Fibroblast of lung (primary cell): ENCODE measurements around the gene MAPKAPK3.

Experiments
- CTCF ChIP-seq, 2 donors: IDR thresholded peaks in 1 of 2; conservative IDR thresholded peaks in 1 of 2; 1 replicate in 1 of 2; 2 replicates in 1 of 2; pipeline ENCODE4 v1.5.1; 2011 to 2012; ENCODE audit warnings: low read length in 2 of 2, control low read depth in 1 of 2, inconsistent platforms in 1 of 2, low read depth in 1 of 2, mild to moderate bottlenecking in 1 of 2
- EZH2 ChIP-seq: IDR thresholded peaks from 2 replicates; pipeline ENCODE4 v1.5.1; 2012; ENCODE audit warnings: low read length, control low read depth, mild to moderate bottlenecking; ENCODE audit errors: missing control alignments

GRCh38 chr3:50585919-50586762, 30.8 kb upstream of the MAPKAPK3 start:
- TF ChIP-seq EZH2: no peak
- TF ChIP-seq CTCF (conservative IDR thresholded peaks at IDR 0.05 in 1 of 2, IDR thresholded peaks at IDR 0.05 in 1 of 2; ENCODE audit: low read depth in 1 of 2, low read length in 2 of 2): no peak
